Measurements from ENCODE around the gene RNH1.

RNH1 gene

GRCh38 chr11:454801-455565 is 52.1 kb downstream of the RNH1 start:
- no peak for DNase-seq

GRCh38 chr11:454043-454442 is 53.0 kb downstream of the RNH1 start:
- DNase-seq = no peak

- no peak for DNase-seq
Measured at GRCh38 chr11:453564-453963, 53.5 kb downstream of the RNH1 start.

GRCh38 chr11:452916-453527 is 54.0 kb downstream of the RNH1 start:
- no peak for DNase-seq

- no peak for DNase-seq
Measured at GRCh38 chr11:452203-452744, 54.8 kb downstream of the RNH1 start.

GRCh38 chr11:451738-452137 is 55.3 kb downstream of the RNH1 start:
- no peak for DNase-seq

- DNase-seq = peak; percentile 83
Measured at GRCh38 chr11:450809-451451, 56.1 kb downstream of the RNH1 start.

GRCh38 chr11:449889-450808 is 56.9 kb downstream of the RNH1 start, which contains the start of gene PTDSS2:
Gene PTDSS2, plus strand, starts transcription at chr11:450279. Its CDS starts 177 bp downstream, at chr11:450456.
- peak; percentile 93 for DNase-seq

GRCh38 chr11:447923-448731 is 58.9 kb downstream of the RNH1 start:
- peak; percentile 92 for DNase-seq

- DNase-seq = no peak
Measured at GRCh38 chr11:446891-447290, 60.2 kb downstream of the RNH1 start.

GRCh38 chr11:445765-446588 is 61.1 kb downstream of the RNH1 start:
- DNase-seq = no peak
